UCSD-AML1 (cell line): Measurements from ENCODE around the gene SLC22A13.

Experiments used
- DNase-seq: peaks from one replicate; lab custom pipeline; 2025; ENCODE audit not compliant: unreplicated experiment; lab: John Stamatoyannopoulos, UW

The SLC22A13 gene

GRCh38 chr3:38327335-38328009 lies 61.9 kb downstream of the SLC22A13 start:
- DNase-seq, result no peak
